B cell (primary cell): ENCODE results near the gene PLEKHJ1.

Source experiments
- CTCF ChIP-seq: fragments of 200-600 bp; IDR thresholded peaks from one replicate; pipeline ENCODE4 v1.8.0; 2022; ENCODE audit warnings: antibody characterized with exemption, mild to moderate bottlenecking
- EZH2 ChIP-seq: IDR thresholded peaks from 2 replicates; pipeline ENCODE4 v1.6.1; 2012; ENCODE audit warnings: borderline replicate concordance, low read depth, mild to moderate bottlenecking, moderate library complexity, low read length; ENCODE audit not compliant: insufficient read depth, poor library complexity, severe bottlenecking

DNA sequence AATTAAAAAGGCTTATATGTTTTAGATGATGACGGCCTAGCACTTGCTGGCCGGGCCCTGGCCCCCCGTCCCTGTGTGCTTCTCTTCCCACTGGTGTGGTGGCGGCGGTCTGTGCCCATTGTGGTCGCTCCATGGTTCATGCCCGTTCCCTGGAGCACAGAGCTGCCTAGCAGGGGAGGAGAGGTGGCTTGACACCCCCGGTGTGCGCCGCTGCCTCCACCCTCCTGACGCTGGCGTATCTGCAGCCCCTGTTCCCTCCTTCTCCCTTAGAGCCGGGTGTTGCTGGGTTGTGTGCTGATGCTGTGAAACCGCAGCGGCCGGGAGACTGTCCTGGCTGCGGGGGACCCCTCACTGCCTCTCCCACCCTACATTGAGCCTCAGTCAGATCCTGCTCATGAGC is 43.3 kb downstream of the PLEKHJ1 start:
- TF ChIP-seq EZH2 (no peak), CTCF (no peak)
